Left forelimb (tissue), 1 donor: ENCODE results near the gene FRAS1.
"Not testable (repeated sequence)": the region's sequence is repeated elsewhere in the genome, so short reads cannot be mapped to it uniquely, and the experiment has no call there.

Source experiments
- DNase-seq: peaks from one replicate; pipeline ENCODE4 v3.0.0-alpha.2; 2018; ENCODE audit warnings: low spot score

FRAS1 gene

GRCh38 chr4:78057600-78058550 is 752 bp downstream of the FRAS1 start:
- peak; percentile 75 for DNase-seq

- peak; percentile 76 for DNase-seq
Measured at GRCh38 chr4:78058591-78059523, 1.7 kb downstream of the FRAS1 start.

GRCh38 chr4:78059524-78059889 is 2.4 kb downstream of the FRAS1 start:
- peak; percentile 69 for DNase-seq

- no peak for DNase-seq
Measured at GRCh38 chr4:78059938-78060337, 2.8 kb downstream of the FRAS1 start.

DNA sequence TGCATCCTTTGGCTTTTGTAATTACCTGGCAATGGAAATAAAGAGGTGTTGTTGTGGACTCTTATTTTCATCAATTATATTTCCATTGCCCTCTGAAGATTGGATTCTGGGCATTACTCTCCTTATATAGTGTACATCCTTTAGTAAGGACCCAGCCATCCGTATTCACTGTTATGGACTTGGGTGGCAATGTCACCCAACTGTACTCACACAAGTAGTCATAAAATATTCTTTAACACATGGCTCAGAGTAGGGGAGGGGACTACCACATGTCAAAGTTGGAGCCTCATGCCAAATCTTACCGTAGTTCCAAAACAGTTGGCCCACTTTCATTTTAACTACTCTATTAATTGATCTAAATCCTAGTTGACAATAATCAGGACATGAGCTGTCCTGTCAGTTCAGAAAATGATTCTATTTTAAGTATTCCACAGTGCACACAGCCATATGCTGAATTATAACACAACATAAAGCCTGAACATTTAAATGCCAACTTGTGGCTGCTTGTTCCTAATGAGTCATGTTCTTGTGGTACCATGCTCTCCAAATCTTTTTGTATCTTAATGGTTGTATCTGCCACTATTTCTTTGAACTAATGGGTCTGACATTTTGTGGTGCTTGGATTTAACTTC is 4.9 kb downstream of the FRAS1 start:
- no peak for DNase-seq

- no peak for DNase-seq
Measured at GRCh38 chr4:78065508-78066192, 8.5 kb downstream of the FRAS1 start.

DNA sequence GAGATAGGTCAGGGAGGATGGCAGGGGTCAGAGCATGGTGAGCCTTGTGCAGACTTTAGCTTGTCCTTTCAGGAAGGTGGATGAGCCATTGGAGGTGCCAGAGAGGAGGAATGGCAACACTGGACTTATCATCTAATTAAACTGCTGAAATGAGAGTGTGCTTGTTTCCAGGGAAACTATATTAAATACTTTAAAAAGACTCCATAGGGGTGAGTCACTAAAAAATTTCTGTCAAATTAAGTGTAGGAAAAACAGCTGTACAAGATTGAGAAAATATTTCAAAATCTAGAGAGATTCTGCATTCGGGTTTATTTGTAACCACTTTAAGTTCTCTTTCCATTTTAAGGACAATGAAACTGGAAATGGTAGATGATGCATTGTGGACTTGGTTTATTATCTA is 11.4 kb downstream of the FRAS1 start:
- DNase-seq: no peak

- no peak for DNase-seq
Measured at GRCh38 chr4:78069319-78069718, 12.2 kb downstream of the FRAS1 start.

GRCh38 chr4:78069859-78070258 is 12.7 kb downstream of the FRAS1 start:
- DNase-seq: no peak

DNA sequence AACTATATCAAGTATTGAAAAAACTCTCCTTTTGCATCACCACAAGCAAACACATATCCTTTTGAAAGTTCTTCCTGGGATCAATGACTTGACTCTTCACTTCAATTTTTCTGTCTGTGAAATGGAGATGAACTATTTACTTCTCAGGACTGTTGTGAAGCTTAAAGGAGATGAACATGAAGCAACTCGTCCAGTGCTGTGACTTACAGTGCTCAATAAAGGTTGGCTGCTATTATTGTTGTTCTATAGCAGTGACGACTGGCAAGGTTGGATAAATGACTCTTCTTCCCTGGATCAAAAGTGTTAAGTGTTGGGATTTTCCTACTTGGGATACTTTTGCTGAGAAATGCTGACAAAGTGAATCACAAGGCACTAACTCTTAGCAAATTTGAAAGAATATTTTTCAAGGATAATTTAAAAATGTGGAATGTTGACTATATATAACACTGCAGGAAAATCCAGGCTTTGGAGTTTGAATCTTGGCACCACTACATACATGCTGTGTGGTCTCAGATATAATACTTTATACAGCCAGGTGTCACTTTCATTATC is 13.7 kb downstream of the FRAS1 start:
- DNase-seq: no peak

GRCh38 chr4:78074759-78075158 is 17.6 kb downstream of the FRAS1 start:
- no peak for DNase-seq

DNA sequence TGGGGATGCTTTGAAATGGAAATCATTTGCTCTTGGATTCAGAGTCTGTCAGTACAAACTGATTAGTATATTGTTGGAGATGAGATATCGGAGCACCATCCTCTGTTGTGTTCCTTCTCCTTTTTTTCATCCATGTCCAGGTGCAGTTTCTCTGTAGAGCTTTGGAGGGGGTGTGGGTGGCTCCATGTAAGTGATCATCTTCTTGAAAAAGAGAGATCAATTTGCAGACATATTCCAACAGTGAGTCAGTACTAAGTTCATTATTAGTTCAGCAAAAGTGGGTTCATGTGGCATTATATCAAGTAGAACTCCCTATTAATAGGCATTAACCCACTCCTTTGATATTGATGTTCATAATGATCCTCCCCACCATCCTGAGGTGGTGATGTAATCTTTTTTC is 18.9 kb downstream of the FRAS1 start:
- DNase-seq: no peak

GRCh38 chr4:78078101-78078500 is 21.0 kb downstream of the FRAS1 start:
- DNase-seq: no peak

GRCh38 chr4:78079726-78080430 is 22.8 kb downstream of the FRAS1 start:
- DNase-seq: no peak

- no peak for DNase-seq
Measured at GRCh38 chr4:78081541-78081940, 24.4 kb downstream of the FRAS1 start.

DNA sequence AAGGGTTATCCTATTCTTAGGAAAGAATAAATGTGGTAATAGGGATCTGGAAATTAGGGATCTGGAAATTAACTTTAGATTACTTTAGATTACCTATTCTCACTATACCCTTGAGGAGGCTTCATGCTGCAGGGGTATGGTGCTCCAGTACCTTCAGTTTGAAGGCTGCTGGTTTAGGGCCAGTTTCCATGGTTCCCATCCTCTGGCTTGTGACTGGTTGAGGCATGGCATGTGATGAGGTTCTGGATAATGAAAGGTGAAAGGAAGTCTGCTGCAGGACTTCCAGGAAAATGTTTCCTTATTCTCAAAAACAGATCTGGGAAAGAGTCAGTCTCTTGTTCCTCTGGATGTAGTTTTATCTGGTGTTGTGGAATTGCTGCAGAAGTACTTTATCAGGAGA is 25.9 kb downstream of the FRAS1 start:
- no peak for DNase-seq

- no peak for DNase-seq
Measured at GRCh38 chr4:78091534-78091933, 34.4 kb downstream of the FRAS1 start.

DNA sequence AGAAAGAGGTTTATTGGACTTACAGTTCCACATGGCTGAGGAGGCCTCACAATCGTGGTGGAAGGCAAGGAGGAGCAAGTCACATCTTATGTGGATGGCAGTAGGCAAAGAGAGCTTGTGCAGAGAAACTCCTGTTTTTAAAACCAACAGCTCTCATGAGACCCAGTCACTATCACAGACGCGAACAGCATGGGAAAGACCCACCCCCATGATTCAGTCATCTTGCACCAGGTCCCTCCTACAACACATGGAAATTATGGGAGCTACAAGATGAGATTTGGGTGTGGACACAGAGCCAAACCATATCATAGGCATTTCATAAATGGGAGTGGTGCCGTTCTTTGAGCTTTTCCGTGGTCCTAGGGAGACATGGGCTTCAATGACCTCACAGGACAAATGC is 35.2 kb downstream of the FRAS1 start:
- DNase-seq: not testable (repeated sequence)

GRCh38 chr4:78092850-78093249 is 35.7 kb downstream of the FRAS1 start:
- DNase-seq: no peak

DNA sequence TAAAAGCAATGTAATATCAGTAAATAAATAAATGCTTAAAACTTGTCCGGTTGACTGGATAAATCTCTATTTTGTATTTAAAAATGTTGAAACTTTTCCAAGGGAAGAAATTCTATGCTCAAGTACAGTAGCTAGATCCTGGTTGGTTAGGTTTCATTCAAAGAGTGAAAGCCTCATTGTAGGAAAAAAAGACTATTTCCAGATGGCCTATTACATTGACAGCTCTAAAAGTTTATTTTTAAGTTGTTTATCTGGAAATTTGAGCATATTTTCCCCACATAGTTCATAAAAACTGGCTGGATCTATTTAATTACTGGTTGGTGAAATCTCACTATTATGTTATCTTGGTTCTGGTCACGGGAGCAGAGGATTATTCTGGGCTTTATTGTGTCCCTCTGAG is 38.0 kb downstream of the FRAS1 start:
- DNase-seq: no peak

DNA sequence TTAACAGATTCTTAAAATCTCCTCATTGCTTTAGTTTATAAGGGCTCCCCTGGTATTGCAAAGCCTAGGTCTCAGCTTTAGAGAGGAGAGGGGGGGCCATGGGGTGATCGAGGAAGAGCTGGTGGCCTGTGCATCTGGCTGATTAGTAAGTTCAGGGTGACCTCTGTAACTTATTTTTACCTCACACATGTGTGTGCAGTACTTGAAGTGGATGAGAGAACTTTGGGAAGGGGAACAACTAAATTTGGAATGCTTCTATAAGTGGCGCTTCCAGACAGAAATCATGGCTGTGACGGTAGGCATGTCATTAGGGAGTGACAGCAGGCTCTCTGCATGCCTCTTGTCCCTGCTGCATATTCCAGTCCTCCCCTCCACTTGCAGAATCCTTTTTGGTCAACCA is 41.9 kb downstream of the FRAS1 start:
- DNase-seq: no peak
